Right lobe of liver (tissue), 4 donors: ENCODE measurements around the gene LDB3.

Experiments
- POLR2A ChIP-seq: fragments of 450-650 bp; IDR thresholded peaks from one replicate; pipeline ENCODE4 v1.6.1; 2017; ENCODE audit warnings: antibody characterized with exemption, mild to moderate bottlenecking
- TF ChIP-seq, protein P1 (sequence below), 4 donors: fragments of 200-600 bp in 3 of 4; fragments of 450-650 bp in 1 of 4; IDR thresholded peaks; one replicate each; pipeline versions ENCODE4 v1.5.1 to v1.8.0; 2016 to 2022; ENCODE audit warnings: antibody characterized with exemption in 4 of 4, mild to moderate bottlenecking in 2 of 4
- donor health status: DM: no; HTN: no; CAD: no.
- donor health status: DM: no; HTN: no; CAD: no.
- donor health status: DM: no; HTN: yes; CAD: no.

DNA sequence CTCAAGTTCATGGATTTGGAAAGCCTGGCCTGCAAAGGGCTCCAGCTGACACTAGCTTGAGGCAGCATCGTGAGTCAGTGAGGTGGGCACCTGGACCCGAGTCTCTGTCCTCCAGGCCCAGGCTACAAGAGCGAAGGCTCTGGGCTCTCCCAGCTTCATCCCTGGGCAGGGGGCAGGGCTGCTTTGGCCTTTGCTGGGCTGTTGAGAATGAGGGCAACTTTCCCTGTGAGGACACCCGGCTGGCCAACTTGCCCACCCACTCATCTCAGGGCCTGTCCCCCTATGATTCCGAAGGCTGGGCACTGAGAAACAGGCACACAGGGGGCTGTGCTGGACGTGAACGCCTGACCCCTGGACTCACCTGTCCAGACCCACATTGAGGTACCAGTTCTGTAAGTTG lies 24.4 kb downstream of the LDB3 start:
- TF ChIP-seq, protein P1, sequence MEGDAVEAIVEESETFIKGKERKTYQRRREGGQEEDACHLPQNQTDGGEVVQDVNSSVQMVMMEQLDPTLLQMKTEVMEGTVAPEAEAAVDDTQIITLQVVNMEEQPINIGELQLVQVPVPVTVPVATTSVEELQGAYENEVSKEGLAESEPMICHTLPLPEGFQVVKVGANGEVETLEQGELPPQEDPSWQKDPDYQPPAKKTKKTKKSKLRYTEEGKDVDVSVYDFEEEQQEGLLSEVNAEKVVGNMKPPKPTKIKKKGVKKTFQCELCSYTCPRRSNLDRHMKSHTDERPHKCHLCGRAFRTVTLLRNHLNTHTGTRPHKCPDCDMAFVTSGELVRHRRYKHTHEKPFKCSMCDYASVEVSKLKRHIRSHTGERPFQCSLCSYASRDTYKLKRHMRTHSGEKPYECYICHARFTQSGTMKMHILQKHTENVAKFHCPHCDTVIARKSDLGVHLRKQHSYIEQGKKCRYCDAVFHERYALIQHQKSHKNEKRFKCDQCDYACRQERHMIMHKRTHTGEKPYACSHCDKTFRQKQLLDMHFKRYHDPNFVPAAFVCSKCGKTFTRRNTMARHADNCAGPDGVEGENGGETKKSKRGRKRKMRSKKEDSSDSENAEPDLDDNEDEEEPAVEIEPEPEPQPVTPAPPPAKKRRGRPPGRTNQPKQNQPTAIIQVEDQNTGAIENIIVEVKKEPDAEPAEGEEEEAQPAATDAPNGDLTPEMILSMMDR (IDR thresholded peaks at IDR 0.05): no peak
- TF ChIP-seq POLR2A: no peak
